Measurements from ENCODE around the gene MYF5. TPM values are rescaled to one million over a fixed set of nuclear protein-coding genes. Genes with fewer than 3 reads are reported as not detected.

The MYF5 gene
- total and polyA plus RNA-seq, 9 of the 15 experiments (the other 6 are each of a cell fraction or from before 2014, with no cell fraction given): not detected

- Histone ChIP-seq H3K9me3 (replicated peaks; ENCODE audit: control insufficient read depth, insufficient read depth, low read depth, low read length) (no peaks in the 10 kb centered on the region), H3K4me3 (no peak overlapping the region), H3K9ac (ENCODE audit: insufficient read depth in 1 of 2, low read depth in 2 of 2, low read length in 2 of 2) (no peak overlapping the region), H3K9me1 (ENCODE audit: control insufficient read depth, insufficient read depth, low read length) (no peaks in the 10 kb centered on the region), H2AFZ (ENCODE audit: low read depth, low read length) (no peak overlapping the region), H3K79me2 (ENCODE audit: control insufficient read depth, insufficient read depth, low read length) (no peaks in the 10 kb centered on the region), H4K20me1 (replicated peaks; ENCODE audit: control insufficient read depth, insufficient read depth, low read length) (no peaks in the 10 kb centered on the region), H3K27me3 (ENCODE audit: control insufficient read depth in 2 of 2, insufficient read depth in 2 of 2, low read length in 2 of 2) (no peaks in the 10 kb centered on the region), H3K4me1 (replicated peaks in 1 of 2; ENCODE audit: control insufficient read depth in 2 of 2, insufficient read depth in 2 of 2, low read length in 2 of 2) (no peaks in the 10 kb centered on the region), H3K4me2 (ENCODE audit: insufficient read depth, low read length) (no peak overlapping the region), H3K27ac (ENCODE audit: extremely low read depth, low read depth, low read length) (no peak overlapping the region), H3K36me3 (ENCODE audit: control insufficient read depth, insufficient read depth, low read length) (no peaks in the 10 kb centered on the region)
- in situ Hi-C loops (cut with MboI) (no loop called here), intact Hi-C loops (cut with micrococcal nuclease) (no loop called here)
- 0% methylated on average over 1 of the region's 1 CpG for WGBS (ENCODE audit: insufficient coverage, low coverage, missing lambda C conversion rate)
- CTCF ChIA-PET (ENCODE audit: low intra/inter-chr PET ratio): no interaction called here
- POLR2A ChIA-PET: no interaction called here
- DNase-seq (ENCODE audit: extremely low read depth in 1 of 4, low spot score in 3 of 4): no peak
- no TSS peak for BruUV-seq (replicated peaks)
- TF ChIP-seq NR2C1 (IDR thresholded peaks at IDR 0.05): no peak
- TF ChIP-seq NR2C1 (tag; IDR thresholded peaks at IDR 0.05): no peak
- FAIRE-seq: no peak
- ATAC-seq: no peak
Observed at GRCh38 chr12:80690090-80690489, 26.6 kb upstream of the MYF5 start.

- Histone ChIP-seq H4K20me1 (replicated peaks; ENCODE audit: control insufficient read depth, insufficient read depth, low read length) (no peaks in the 10 kb centered on the region), H3K9me1 (ENCODE audit: control insufficient read depth, insufficient read depth, low read length) (no peaks in the 10 kb centered on the region), H3K9ac (ENCODE audit: insufficient read depth in 1 of 2, low read depth in 2 of 2, low read length in 2 of 2) (no peak overlapping the region), H3K9me3 (replicated peaks; ENCODE audit: control insufficient read depth, insufficient read depth, low read depth, low read length) (no peaks in the 10 kb centered on the region), H3K4me2 (ENCODE audit: insufficient read depth, low read length) (no peak overlapping the region), H3K27me3 (ENCODE audit: control insufficient read depth in 2 of 2, insufficient read depth in 2 of 2, low read length in 2 of 2) (no peaks in the 10 kb centered on the region), H3K27ac (ENCODE audit: extremely low read depth, low read depth, low read length) (no peak overlapping the region), H2AFZ (ENCODE audit: low read depth, low read length) (no peak overlapping the region), H3K4me3 (no peak overlapping the region), H3K36me3 (ENCODE audit: control insufficient read depth, insufficient read depth, low read length) (no peaks in the 10 kb centered on the region), H3K79me2 (ENCODE audit: control insufficient read depth, insufficient read depth, low read length) (no peaks in the 10 kb centered on the region), H3K4me1 (replicated peaks in 1 of 2; ENCODE audit: control insufficient read depth in 2 of 2, insufficient read depth in 2 of 2, low read length in 2 of 2) (no peaks in the 10 kb centered on the region)
- POLR2A ChIA-PET: no interaction called here
- CTCF ChIA-PET (ENCODE audit: low intra/inter-chr PET ratio): no interaction called here
- ATAC-seq (no peak), FAIRE-seq (no peak), DNase-seq (ENCODE audit: extremely low read depth in 1 of 4, low spot score in 3 of 4) (no peak)
- no peak for TF ChIP-seq BRD4 (IDR thresholded peaks at IDR 0.05)
- no peak for TF ChIP-seq ZFP30 (CRISPR knock-in tag; IDR thresholded peaks at IDR 0.05; ENCODE audit: borderline replicate concordance)
- no peak for TF ChIP-seq TRIM28 (IDR thresholded peaks at IDR 0.05)
- no peak for TF ChIP-seq SFPQ (IDR thresholded peaks at IDR 0.05; ENCODE audit: low read depth, low read length)
- no peak for TF ChIP-seq RAD51 (IDR thresholded peaks at IDR 0.05; ENCODE audit: borderline replicate concordance, low read depth)
- TF ChIP-seq HES1 (IDR thresholded peaks at IDR 0.05; ENCODE audit: low read depth): no peak
- TF ChIP-seq CTCFL (IDR thresholded peaks at IDR 0.05; ENCODE audit: borderline replicate concordance, insufficient read depth, low read depth, low read length, poor library complexity, severe bottlenecking): no peak
- no peak for TF ChIP-seq SMARCB1 (IDR thresholded peaks at IDR 0.05; ENCODE audit: insufficient read length, low read depth)
- no peak for TF ChIP-seq ZFP36 (IDR thresholded peaks at IDR 0.05; ENCODE audit: low read depth, low read length, partially characterized antibody)
- no peak for TF ChIP-seq PHF20 (IDR thresholded peaks at IDR 0.05; ENCODE audit: partially characterized antibody)
- TF ChIP-seq NFIC (IDR thresholded peaks at IDR 0.05): no peak
- no peak for TF ChIP-seq E2F3 (CRISPR knock-in tag; IDR thresholded peaks at IDR 0.05)
- no TSS peak for BruUV-seq (replicated peaks)
- in situ Hi-C loops (cut with MboI): no loop called here
- intact Hi-C loops (cut with micrococcal nuclease): no loop called here
- WGBS (ENCODE audit: insufficient coverage, low coverage, missing lambda C conversion rate): 0% methylated on average over 2 of the region's 2 CpGs
Observed at GRCh38 chr12:80690513-80690912, 26.2 kb upstream of the MYF5 start.

Data from K562 (cell line).